H1 (cell line): ENCODE measurements around the gene CUL9. TPM values are rescaled to one million over a fixed set of nuclear protein-coding genes. Genes with fewer than 3 reads are reported as not detected.

ENCODE experiments used
- CBX5 ChIP-seq: fragments of 300-800, 300-1000 bp; sonication (generic); IDR thresholded peaks from 2 replicates; pipeline ENCODE4 v1.7.1; 2016; ENCODE audit warnings: antibody characterized with exemption, low read length, low read depth
- CREB1 ChIP-seq: IDR thresholded peaks from 2 replicates; pipeline ENCODE4 v1.6.1; 2012; ENCODE audit warnings: inconsistent platforms
- CTBP2 ChIP-seq: IDR thresholded peaks from 2 replicates; pipeline ENCODE4 v1.7.0; 2011; ENCODE audit warnings: borderline replicate concordance, mild to moderate bottlenecking, moderate library complexity, mixed read lengths, low read length; ENCODE audit not compliant: insufficient read depth, insufficient read length
- EZH2 ChIP-seq: fragments of 200-600 bp; sonication (generic); IDR thresholded peaks from 2 replicates; pipeline ENCODE4 v1.7.1; 2012; ENCODE audit warnings: low read depth, mild to moderate bottlenecking, moderate library complexity, low read length, inconsistent platforms; ENCODE audit not compliant: severe bottlenecking
- NANOG ChIP-seq: IDR thresholded peaks from 2 replicates; pipeline ENCODE4 v1.6.1; 2011; ENCODE audit warnings: low read length, low read depth, mild to moderate bottlenecking, inconsistent platforms; ENCODE audit not compliant: insufficient read depth, poor library complexity, severe bottlenecking
- SIRT6 ChIP-seq: IDR thresholded peaks from one replicate; pipeline ENCODE4 v1.7.1; 2012; ENCODE audit warnings: low read length, inconsistent platforms
- SP1 ChIP-seq: IDR thresholded peaks from 2 replicates; pipeline ENCODE4 v1.6.1; 2011; ENCODE audit warnings: low read depth, low read length
- SP2 ChIP-seq: IDR thresholded peaks from 2 replicates; pipeline ENCODE4 v1.6.1; 2012; ENCODE audit warnings: mild to moderate bottlenecking, low read length, inconsistent platforms
- SP4 ChIP-seq: IDR thresholded peaks from 2 replicates; pipeline ENCODE4 v1.6.1; 2012; ENCODE audit warnings: low read length, inconsistent platforms
- polyA plus RNA-seq, 7 experiments: library from polyadenylated mRNA; depleted of rRNA in 3 of 7; stranded (reverse) in 5 of 7; unstranded in 2 of 7; fragments of >200 nt in 5 of 7; fragments of 200-250 nt in 2 of 7; gene quantifications; 1 replicate in 5 of 7; 2 replicates in 1 of 7; 4 replicates in 1 of 7; pipeline versions ENCODE4 v1.2.1 to v1.2.3, GENCODE V29; 2011 to 2013; ENCODE audit warnings: missing spikeins in 2 of 7, mixed read lengths in 2 of 7
- total RNA-seq: library from RNA; stranded (reverse); fragmentation: NEBNext Ultra II Directional; extraction: Animal tissue kit (Norgen Biotek cat#: 25700); gene quantifications from 2 replicates; pipeline ENCODE4 v1.2.1, GENCODE V29; 2021
- TF ChIP-seq, protein P1 (sequence below): IDR thresholded peaks from 2 replicates; pipeline ENCODE4 v1.6.1; 2012; ENCODE audit warnings: inconsistent platforms

The CUL9 gene
- total and polyA plus RNA-seq, 2 of the 8 experiments (the other 6 are each of a cell fraction or from before 2014, with no cell fraction given), result 7.7 to 9.8 TPM

- TF ChIP-seq EZH2, result no peak
- no peak for TF ChIP-seq SP2
- no peak for TF ChIP-seq SP4
- TF ChIP-seq SP1, result no peak
- TF ChIP-seq CREB1, result no peak
- TF ChIP-seq, protein P1, sequence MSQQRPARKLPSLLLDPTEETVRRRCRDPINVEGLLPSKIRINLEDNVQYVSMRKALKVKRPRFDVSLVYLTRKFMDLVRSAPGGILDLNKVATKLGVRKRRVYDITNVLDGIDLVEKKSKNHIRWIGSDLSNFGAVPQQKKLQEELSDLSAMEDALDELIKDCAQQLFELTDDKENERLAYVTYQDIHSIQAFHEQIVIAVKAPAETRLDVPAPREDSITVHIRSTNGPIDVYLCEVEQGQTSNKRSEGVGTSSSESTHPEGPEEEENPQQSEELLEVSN, result no peak
- TF ChIP-seq NANOG, result no peak
- TF ChIP-seq CBX5, result no peak
- TF ChIP-seq SIRT6, result no peak
- TF ChIP-seq CTBP2, result no peak
- TF ChIP-seq, all 59 proteins: peak for 0
Observed at GRCh38 chr6:43268782-43269272, 86.8 kb downstream of the CUL9 start (continued).
